Measurements from ENCODE around the gene VAC14. TPM values are rescaled to one million over a fixed set of nuclear protein-coding genes. Genes with fewer than 3 reads are reported as not detected.

The VAC14 gene
- total RNA-seq, 1 experiment from 2014 or later: 35.3 TPM

- H3K4me1 ChIP-seq (ENCODE audit: control insufficient read depth in 1 of 2, insufficient read depth in 2 of 2, low read length in 2 of 2): peaks cover 0 to 14% of the 10 kb centered on the region in 2 experiments; a peak in 3 of 4 replicates
- no peak overlapping the region for H2AFZ ChIP-seq (ENCODE audit: low read depth, low read length, poor library complexity, severe bottlenecking)
- no peaks in the 10 kb centered on the region for H3K27me3 ChIP-seq (ENCODE audit: insufficient read depth, low read length)
- H3K4me3 ChIP-seq (replicated peaks in 1 of 2; ENCODE audit: low read depth in 1 of 2, low read length in 2 of 2): no peak overlapping the region
- TF ChIP-seq JUND (IDR thresholded peaks at IDR 0.05): no peak
- no peak for TF ChIP-seq CTCF (IDR thresholded peaks at IDR 0.05 in 2 of 3, conservative IDR thresholded peaks at IDR 0.05 in 1 of 3; ENCODE audit: borderline replicate concordance in 1 of 3, insufficient read depth in 1 of 3, low read depth in 2 of 3, low read length in 2 of 3)
- no peak for TF ChIP-seq FOSL1 (IDR thresholded peaks at IDR 0.05; ENCODE audit: low read depth)
- RAD21 ChIA-PET (ENCODE audit: low non-redundant PET in 1 of 2, low total read pairs in 2 of 2, uncharacterized antibody in 2 of 2, unreplicated experiment in 2 of 2): no interaction called here
- no peak overlapping the region for H3K4me2 ChIP-seq (ENCODE audit: low read length)
- ATAC-seq: no peak
- peaks cover 2 to 5% of the 10 kb centered on the region in 2 experiments for H3K36me3 ChIP-seq (ENCODE audit: control insufficient read depth in 1 of 2, insufficient read depth in 2 of 2, low read length in 2 of 2)
- no peak overlapping the region for H3K27ac ChIP-seq (ENCODE audit: low read depth, low read length)
- no peak for DNase-seq (ENCODE audit: low read depth, low spot score)
- H3K9me3 ChIP-seq (ENCODE audit: control insufficient read depth in 1 of 2, insufficient read depth in 1 of 2, low read depth in 1 of 2, low read length in 2 of 2): no peaks in the 10 kb centered on the region
- peaks cover 5% of the 10 kb centered on the region; the same call in 1 of the 2 replicates for H4K20me1 ChIP-seq (ENCODE audit: insufficient read depth)
- H3K9ac ChIP-seq (ENCODE audit: low read length): no peak overlapping the region
- POLR2A ChIA-PET: no interaction called here
- H3K79me2 ChIP-seq (ENCODE audit: insufficient read depth, low read length): no peaks in the 10 kb centered on the region
- BruUV-seq (replicated peaks): no TSS peak
- no peaks in the 10 kb centered on the region for H3K9me2 ChIP-seq (ENCODE audit: insufficient read depth)
- CTCF ChIA-PET: interaction anchor here (0.9 kb wide), 1 partner anchor 8 kb away, joined by 3 read pairs; no protein-coding TSS in a partner anchor
- intact Hi-C loops (cut with micrococcal nuclease): no loop called here
Measured at GRCh38 chr16:70775399-70775798, 25.6 kb downstream of the VAC14 start.

GRCh38 chr16:70774261-70774660, 26.7 kb downstream of the VAC14 start:
- Histone ChIP-seq H2AFZ (ENCODE audit: low read depth, low read length, poor library complexity, severe bottlenecking) (no peak overlapping the region), H3K9me3 (ENCODE audit: control insufficient read depth in 1 of 2, insufficient read depth in 1 of 2, low read depth in 1 of 2, low read length in 2 of 2) (no peaks in the 10 kb centered on the region), H3K9me2 (ENCODE audit: insufficient read depth) (no peaks in the 10 kb centered on the region), H3K27ac (ENCODE audit: low read depth, low read length) (no peak overlapping the region), H3K27me3 (ENCODE audit: insufficient read depth, low read length) (no peaks in the 10 kb centered on the region), H4K20me1 (ENCODE audit: insufficient read depth) (peaks cover 2% of the 10 kb centered on the region; the same call in 1 of the 2 replicates), H3K4me3 (replicated peaks in 1 of 2; ENCODE audit: low read depth in 1 of 2, low read length in 2 of 2) (no peak overlapping the region), H3K4me1 (ENCODE audit: control insufficient read depth in 1 of 2, insufficient read depth in 2 of 2, low read length in 2 of 2) (peaks cover 0 to 10% of the 10 kb centered on the region in 2 experiments; a peak in 3 of 4 replicates), H3K36me3 (ENCODE audit: control insufficient read depth in 1 of 2, insufficient read depth in 2 of 2, low read length in 2 of 2) (peaks cover 0 to 2% of the 10 kb centered on the region in 2 experiments; a peak in 1 of 4 replicates), H3K4me2 (ENCODE audit: low read length) (no peak overlapping the region), H3K79me2 (ENCODE audit: insufficient read depth, low read length) (no peaks in the 10 kb centered on the region), H3K9ac (ENCODE audit: low read length) (no peak overlapping the region)
- ChIA-PET RAD21 (ENCODE audit: low non-redundant PET in 1 of 2, low total read pairs in 2 of 2, uncharacterized antibody in 2 of 2, unreplicated experiment in 2 of 2) (no interaction called here), CTCF (no interaction called here), POLR2A (no interaction called here)
- intact Hi-C loops (cut with micrococcal nuclease): no loop called here
- TF ChIP-seq SIN3A (IDR thresholded peaks at IDR 0.05; ENCODE audit: low read depth) (no peak), MAX (IDR thresholded peaks at IDR 0.05) (no peak), EZH2phosphoT487 (IDR thresholded peaks at IDR 0.05; ENCODE audit: borderline replicate concordance) (no peak), EZH2 (IDR thresholded peaks at IDR 0.05) (no peak), ELF1 (IDR thresholded peaks at IDR 0.05; ENCODE audit: borderline replicate concordance, low read depth) (no peak), JUND (IDR thresholded peaks at IDR 0.05) (no peak), POLR2AphosphoS5 (IDR thresholded peaks at IDR 0.05; ENCODE audit: low read depth, low read length) (no peak), ATF3 (IDR thresholded peaks at IDR 0.05) (no peak), ZNF274 (IDR thresholded peaks at IDR 0.05; ENCODE audit: low read depth, low read length) (no peak)
- no peak for ATAC-seq
- DNase-seq (ENCODE audit: low read depth, low spot score): no peak
- no TSS peak for BruUV-seq (replicated peaks)
